ENCODE results near the gene PSKH1. TPM values are rescaled to one million over a fixed set of nuclear protein-coding genes. Genes with fewer than 3 reads are reported as not detected.
A peak's percentile ranks its signal among the peaks of the same experiment; 100 is the strongest.
"Not testable (repeated sequence)": the region's sequence is repeated elsewhere in the genome, so short reads cannot be mapped to it uniquely, and the experiment has no call there.

The PSKH1 gene
- total RNA-seq, 2 experiments from 2014 or later: 22.8 to 25.6 TPM

- ATAC-seq (ENCODE audit: low read depth) (peak; percentile 11), DNase-seq (peak; percentile 77)
- Mint-ChIP-seq H3K4me1 (peaks cover 33% of the 10 kb centered on the region), H3K9me3 (no peaks in the 10 kb centered on the region), H3K27me3 (no peaks in the 10 kb centered on the region), H3K27ac (peak within 1 kb of the TSS; percentile 96), H3K36me3 (peaks cover 25% of the 10 kb centered on the region), H3K4me3 (peak within 1 kb of the TSS; percentile 99)
- POLR2A ChIA-PET: interaction anchor here (0.6 to 3.6 kb wide), 52 partner anchors 9 to 454 kb away, joined by 3 to 27 read pairs (median 4); partner anchors contain the start of genes ACD, ATP6V0D1, CARMIL2 and CTCF
These were observed 43.2 kb downstream of the PSKH1 start, which contains the start of gene PSMB10 for GRCh38 chr16:67936124-67936879. Gene PSMB10 (minus strand): TSS chr16:67936850. CDS start chr16:67936749, 101 bp downstream.

DNA sequence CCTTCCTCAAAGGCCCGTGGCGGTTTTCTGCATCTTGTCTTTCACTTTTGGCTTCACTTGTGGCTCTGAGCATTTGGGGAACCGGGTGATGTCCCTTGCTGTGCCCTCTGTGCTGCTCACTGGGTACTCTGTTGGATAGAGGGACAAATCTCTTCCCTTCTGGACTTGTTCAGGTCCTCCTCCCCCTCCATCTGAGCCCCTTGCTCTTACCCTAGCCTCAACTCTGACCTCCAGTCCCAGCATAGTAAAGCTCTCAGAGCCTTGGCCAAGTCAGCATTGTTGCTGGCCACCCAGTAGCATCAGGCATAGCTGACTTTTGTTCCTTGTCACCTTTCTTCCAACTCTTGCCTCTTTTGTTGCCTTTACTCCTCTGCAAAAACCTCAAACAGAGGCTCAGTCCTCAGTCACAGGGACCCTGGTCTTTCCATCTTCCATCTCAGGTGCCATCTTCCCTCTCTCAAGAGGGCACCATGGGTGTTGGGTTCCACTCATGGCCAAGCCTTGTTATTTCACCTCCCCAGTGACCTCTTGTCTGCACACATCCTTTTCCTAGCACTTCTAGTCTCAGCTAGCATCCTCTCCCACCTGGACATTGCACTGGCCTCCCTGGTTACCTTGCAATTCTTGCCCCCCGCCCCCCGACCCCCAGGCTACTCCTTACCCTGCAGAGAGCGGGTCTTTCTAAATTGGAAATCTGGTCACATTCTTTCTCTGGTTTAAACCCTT is 44.0 kb downstream of the PSKH1 start:
- POLR2A ChIA-PET: interaction anchor here (0.6 to 3.6 kb wide), 28 partner anchors 10 to 455 kb away, joined by 3 to 27 read pairs (median 7); partner anchors contain the start of genes ACD, ATP6V0D1, EDC4 and NFATC3
- ATAC-seq (ENCODE audit: low read depth): peak; percentile 59
- H3K36me3 Mint-ChIP-seq: peaks cover 27% of the 10 kb centered on the region

DNA sequence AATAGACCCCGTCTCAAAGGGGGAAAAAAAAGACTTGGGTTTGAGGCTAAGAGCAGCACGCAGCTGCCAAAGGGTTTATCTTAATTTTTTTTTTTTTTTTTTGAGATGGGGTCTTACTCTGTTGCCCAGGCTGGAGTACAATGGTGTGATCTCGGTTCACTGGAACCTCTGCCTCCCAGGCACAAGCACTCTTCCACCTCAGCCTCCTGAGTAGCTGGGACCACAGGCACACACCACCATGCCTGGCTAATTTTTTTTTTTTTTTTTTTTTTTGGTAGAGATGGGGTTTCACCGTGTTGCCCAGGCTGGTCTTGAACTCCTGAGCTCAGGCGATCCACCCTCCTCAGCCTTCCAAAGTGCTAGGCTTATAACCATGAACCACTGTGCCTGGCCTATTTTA is 44.7 kb downstream of the PSKH1 start:
- Mint-ChIP-seq H3K4me3 (peak overlapping the region; percentile 99), H3K36me3 (peaks cover 27% of the 10 kb centered on the region), H3K27ac (peak overlapping the region; percentile 96), H3K4me1 (peaks cover 43% of the 10 kb centered on the region)
- not testable (repeated sequence) for H3K9me3 Mint-ChIP-seq; ATAC-seq (ENCODE audit: low read depth); DNase-seq; H3K27me3 Mint-ChIP-seq
- POLR2A ChIA-PET: interaction anchor here (1.3 to 3.6 kb wide), 7 partner anchors 28 to 131 kb away, joined by 3 to 27 read pairs (median 8); partner anchors contain the start of genes SLC12A4 and TSNAXIP1

More for the DNA sequence above, 44.0 kb downstream of the PSKH1 start:
- Mint-ChIP-seq H3K4me1 (peaks cover 40% of the 10 kb centered on the region), H3K27me3 (no peaks in the 10 kb centered on the region), H3K4me3 (peak overlapping the region; percentile 99), H3K27ac (peak overlapping the region; percentile 96), H3K9me3 (no peaks in the 10 kb centered on the region)
- no peak for DNase-seq

DNA sequence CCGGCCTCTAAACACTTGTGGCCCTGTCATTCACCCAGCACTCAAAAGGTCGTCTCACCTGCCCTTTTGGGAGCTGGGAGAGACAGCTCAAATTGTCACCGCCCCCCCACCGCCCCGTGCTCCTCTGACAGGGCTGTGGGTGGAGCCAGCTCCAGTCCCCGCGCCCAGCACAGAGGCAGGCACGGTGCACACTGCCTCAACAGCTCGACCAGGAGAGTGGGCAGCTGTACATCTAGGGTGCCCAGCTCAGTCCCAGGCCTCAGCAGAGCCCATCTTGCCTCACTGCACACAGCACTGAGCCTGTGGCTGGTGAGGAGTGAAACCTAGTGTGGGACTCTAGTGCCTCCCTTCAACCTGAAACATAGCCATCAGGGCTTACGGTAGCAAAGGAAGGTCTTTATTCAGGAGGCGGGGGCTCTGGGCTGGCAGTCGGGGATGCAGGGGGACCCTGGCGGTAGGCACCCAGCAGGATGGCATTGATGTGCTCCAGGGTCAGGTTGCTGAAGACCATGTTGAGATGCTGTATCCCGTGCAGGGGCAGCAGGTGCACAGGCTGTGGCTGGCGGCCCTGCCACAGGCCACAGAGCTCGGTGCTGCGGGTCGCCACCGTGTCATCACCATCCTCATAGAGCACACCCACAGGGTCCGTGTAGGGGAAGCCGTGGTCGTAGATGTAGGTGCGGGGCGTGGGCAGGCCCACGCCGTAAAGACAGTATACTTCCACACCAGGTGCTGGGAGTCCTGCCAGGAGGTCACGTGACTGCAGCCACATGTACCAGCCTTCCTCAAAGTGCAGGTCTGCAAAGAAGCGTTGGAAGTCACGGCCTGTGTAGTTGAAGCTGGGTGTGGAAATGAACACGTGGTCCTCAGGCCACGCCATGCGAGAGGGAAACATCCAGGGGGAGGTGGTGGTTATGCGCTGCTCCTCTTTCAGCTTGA is 46.7 kb downstream of the PSKH1 start:
- H3K4me3 Mint-ChIP-seq: peak overlapping the region; percentile 64

DNA sequence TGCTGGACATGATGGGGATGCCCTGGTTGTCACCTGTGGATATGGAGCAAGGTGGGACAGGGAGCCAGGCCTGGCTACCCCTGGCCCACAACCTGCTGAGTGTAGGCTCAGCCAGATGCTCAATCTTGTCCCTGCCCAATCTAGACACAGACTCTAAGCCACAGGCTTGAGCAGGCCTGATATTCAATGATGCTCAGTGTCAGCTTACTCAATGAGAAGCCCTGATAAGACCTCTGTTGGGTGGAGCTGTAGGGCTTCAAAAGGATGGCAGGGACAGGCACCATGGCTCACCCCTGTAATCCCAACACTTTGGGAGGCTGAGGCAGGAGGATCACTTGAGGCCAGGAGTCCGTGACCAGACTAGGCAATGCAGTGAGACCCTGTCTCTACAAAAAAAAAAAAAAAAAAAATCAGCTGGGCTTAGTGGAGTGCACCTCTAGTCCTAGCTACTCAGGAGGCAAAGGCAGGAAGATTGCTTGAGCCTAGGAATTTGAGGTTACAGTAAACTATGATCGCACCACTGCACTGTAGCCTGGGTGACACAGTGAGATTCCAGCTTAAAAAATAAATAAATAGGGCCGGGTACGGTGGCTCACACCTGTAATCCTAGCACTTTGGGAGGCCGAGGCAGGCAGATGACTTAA is 47.5 kb downstream of the PSKH1 start:
- Mint-ChIP-seq H3K27ac (peak overlapping the region; percentile 75), H3K27me3 (no peaks in the 10 kb centered on the region), H3K4me3 (peak overlapping the region; percentile 64), H3K4me1 (peaks cover 32% of the 10 kb centered on the region), H3K36me3 (peaks cover 18% of the 10 kb centered on the region), H3K9me3 (no peaks in the 10 kb centered on the region)
- DNase-seq: no peak
- no peak for ATAC-seq (ENCODE audit: low read depth)
- POLR2A ChIA-PET: interaction anchor here (0.7 to 1.6 kb wide), 13 partner anchors 9 to 145 kb away, joined by 3 to 8 read pairs (median 3); partner anchors contain the start of genes CTRL, DDX28, DUS2 and NFATC3

More for the DNA sequence above, 46.7 kb downstream of the PSKH1 start:
- POLR2A ChIA-PET: interaction anchor here (0.7 to 1.6 kb wide), 11 partner anchors 8 to 402 kb away, joined by 3 to 8 read pairs (median 4); partner anchors contain the start of genes CTRL, DDX28, DUS2 and NFATC3
- peak; percentile 62 for DNase-seq
- peaks cover 26% of the 10 kb centered on the region for H3K36me3 Mint-ChIP-seq
- no peak for ATAC-seq (ENCODE audit: low read depth)
- peak overlapping the region; percentile 75 for H3K27ac Mint-ChIP-seq
- H3K4me1 Mint-ChIP-seq: peaks cover 39% of the 10 kb centered on the region
- H3K27me3 Mint-ChIP-seq: no peaks in the 10 kb centered on the region
- no peaks in the 10 kb centered on the region for H3K9me3 Mint-ChIP-seq

GRCh38 chr16:67941469-67942199 is 48.6 kb downstream of the PSKH1 start:
- H3K27me3 Mint-ChIP-seq: no peaks in the 10 kb centered on the region
- H3K4me3 Mint-ChIP-seq: peak overlapping the region; percentile 3
- H3K4me1 Mint-ChIP-seq: peaks cover 33% of the 10 kb centered on the region
- no peaks in the 10 kb centered on the region for H3K9me3 Mint-ChIP-seq
- peaks cover 17% of the 10 kb centered on the region for H3K36me3 Mint-ChIP-seq
- ATAC-seq (ENCODE audit: low read depth) (no peak), DNase-seq (no peak)
- H3K27ac Mint-ChIP-seq: peak overlapping the region; percentile 61
- POLR2A ChIA-PET: interaction anchor here (0.7 to 1.5 kb wide), 8 partner anchors 13 to 129 kb away, joined by 3 to 6 read pairs (median 4); partner anchors contain the start of genes PSKH1 and SLC12A4

GRCh38 chr16:67942200-67942509 is 49.1 kb downstream of the PSKH1 start:
- peaks cover 30% of the 10 kb centered on the region for H3K4me1 Mint-ChIP-seq
- H3K27ac Mint-ChIP-seq: peak overlapping the region; percentile 51
- H3K4me3 Mint-ChIP-seq: no peak overlapping the region
- no peak for DNase-seq
- no peaks in the 10 kb centered on the region for H3K27me3 Mint-ChIP-seq
- H3K9me3 Mint-ChIP-seq: no peaks in the 10 kb centered on the region
- peaks cover 17% of the 10 kb centered on the region for H3K36me3 Mint-ChIP-seq
- peak; percentile 35 for ATAC-seq (ENCODE audit: low read depth)
- POLR2A ChIA-PET: interaction anchor here (1.2 to 1.3 kb wide), 2 partner anchors 14 to 27 kb away, joined by 4 to 5 read pairs; partner anchors contain the start of gene SLC12A4

GRCh38 chr16:67942510-67943255 is 49.6 kb downstream of the PSKH1 start:
- peaks cover 14% of the 10 kb centered on the region for H3K36me3 Mint-ChIP-seq
- H3K4me1 Mint-ChIP-seq: peaks cover 27% of the 10 kb centered on the region
- no peaks in the 10 kb centered on the region for H3K9me3 Mint-ChIP-seq
- H3K27me3 Mint-ChIP-seq: no peaks in the 10 kb centered on the region
- no peak overlapping the region for H3K4me3 Mint-ChIP-seq
- DNase-seq (no peak), ATAC-seq (ENCODE audit: low read depth) (no peak)
- no peak overlapping the region for H3K27ac Mint-ChIP-seq
- POLR2A ChIA-PET: interaction anchor here (1.2 to 1.3 kb wide), 2 partner anchors 14 to 26 kb away, joined by 4 to 5 read pairs; partner anchors contain the start of gene SLC12A4

GRCh38 chr16:67943256-67943618 is 50.2 kb downstream of the PSKH1 start:
- peaks cover 27% of the 10 kb centered on the region for H3K4me1 Mint-ChIP-seq
- no peaks in the 10 kb centered on the region for H3K9me3 Mint-ChIP-seq
- peaks cover 17% of the 10 kb centered on the region for H3K36me3 Mint-ChIP-seq
- H3K27ac Mint-ChIP-seq: no peak overlapping the region
- DNase-seq (no peak), ATAC-seq (ENCODE audit: low read depth) (no peak)
- POLR2A ChIA-PET: no interaction called here
- H3K4me3 Mint-ChIP-seq: no peak overlapping the region
- H3K27me3 Mint-ChIP-seq: no peaks in the 10 kb centered on the region

DNA sequence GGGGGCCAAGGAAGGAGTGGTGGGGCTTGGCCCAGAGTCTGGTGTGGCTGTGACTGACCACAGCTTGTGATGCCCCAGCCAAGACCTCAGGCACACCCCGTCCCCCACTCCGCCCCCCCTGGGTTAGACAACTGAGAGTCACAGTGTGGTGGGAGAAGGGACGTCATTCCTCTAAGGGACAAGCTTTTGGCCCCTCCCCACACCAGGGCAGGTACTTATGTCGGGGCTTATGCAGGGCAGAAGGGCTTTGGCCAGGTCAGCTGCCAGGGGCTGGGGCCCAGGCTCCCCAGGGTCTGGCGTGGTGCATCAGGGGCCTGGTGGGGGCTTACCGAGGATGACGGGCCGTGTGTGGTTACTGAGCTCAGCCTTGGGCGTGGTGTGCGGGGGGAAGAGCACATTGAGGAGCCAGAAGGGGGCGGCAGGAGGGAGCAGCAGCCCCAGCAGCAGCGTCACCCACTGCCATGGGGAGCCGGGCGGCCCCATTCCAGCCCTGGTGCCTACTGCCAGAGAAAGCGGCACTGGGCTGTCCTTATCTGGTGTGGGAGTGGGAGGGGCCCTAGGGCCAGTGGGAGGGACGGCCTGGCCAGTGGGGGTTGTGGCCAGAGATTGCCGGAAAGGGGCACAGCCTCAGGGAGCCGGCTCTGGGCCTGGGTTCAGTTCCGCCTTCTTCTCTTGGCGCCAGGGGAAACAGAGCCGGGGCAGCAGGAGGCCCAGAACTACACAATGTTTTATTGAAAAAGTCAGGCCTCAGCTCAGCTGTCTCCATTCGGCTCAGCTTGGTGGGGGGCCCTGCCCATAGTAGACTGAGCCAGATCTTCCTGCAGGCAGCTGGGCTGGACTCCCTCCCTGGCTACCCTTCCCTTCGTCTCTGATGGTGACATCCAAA is 50.8 kb downstream of the PSKH1 start, which contains the start of gene LCAT:
Gene LCAT, minus strand, starts transcription at position 502 of the 886 bp plus-strand sequence. Its CDS starts 19 bp downstream, at position 483.
- POLR2A ChIA-PET: no interaction called here
- ATAC-seq (ENCODE audit: low read depth): no peak
- H3K9me3 Mint-ChIP-seq: no peaks in the 10 kb centered on the region

More for the DNA sequence above, 50.8 kb downstream of the PSKH1 start, which contains the start of gene LCAT:
- Mint-ChIP-seq H3K4me3 (no peak within 1 kb of the TSS), H3K27ac (peak within 1 kb of the TSS; percentile 12), H3K27me3 (no peaks in the 10 kb centered on the region), H3K36me3 (peaks cover 19% of the 10 kb centered on the region), H3K4me1 (peaks cover 27% of the 10 kb centered on the region)
- DNase-seq: no peak
